AG10803 (cell line): Measurements from ENCODE around the gene REEP2.

Source experiments
- DNase-seq: peaks from one replicate; pipeline ENCODE4 v3.0.0; 2010; ENCODE audit warnings: low read depth
- H3K4me3 ChIP-seq: 2 replicates; pipeline ENCODE4 v1.5.1; 2011; ENCODE audit warnings: mild to moderate bottlenecking, low read length, control low read depth
- TF ChIP-seq, protein P1 (sequence below): conservative IDR thresholded peaks from 2 replicates; pipeline ENCODE4 v1.5.1; 2011; ENCODE audit warnings: mild to moderate bottlenecking, low read length, control low read depth, inconsistent platforms

The REEP2 gene

DNA sequence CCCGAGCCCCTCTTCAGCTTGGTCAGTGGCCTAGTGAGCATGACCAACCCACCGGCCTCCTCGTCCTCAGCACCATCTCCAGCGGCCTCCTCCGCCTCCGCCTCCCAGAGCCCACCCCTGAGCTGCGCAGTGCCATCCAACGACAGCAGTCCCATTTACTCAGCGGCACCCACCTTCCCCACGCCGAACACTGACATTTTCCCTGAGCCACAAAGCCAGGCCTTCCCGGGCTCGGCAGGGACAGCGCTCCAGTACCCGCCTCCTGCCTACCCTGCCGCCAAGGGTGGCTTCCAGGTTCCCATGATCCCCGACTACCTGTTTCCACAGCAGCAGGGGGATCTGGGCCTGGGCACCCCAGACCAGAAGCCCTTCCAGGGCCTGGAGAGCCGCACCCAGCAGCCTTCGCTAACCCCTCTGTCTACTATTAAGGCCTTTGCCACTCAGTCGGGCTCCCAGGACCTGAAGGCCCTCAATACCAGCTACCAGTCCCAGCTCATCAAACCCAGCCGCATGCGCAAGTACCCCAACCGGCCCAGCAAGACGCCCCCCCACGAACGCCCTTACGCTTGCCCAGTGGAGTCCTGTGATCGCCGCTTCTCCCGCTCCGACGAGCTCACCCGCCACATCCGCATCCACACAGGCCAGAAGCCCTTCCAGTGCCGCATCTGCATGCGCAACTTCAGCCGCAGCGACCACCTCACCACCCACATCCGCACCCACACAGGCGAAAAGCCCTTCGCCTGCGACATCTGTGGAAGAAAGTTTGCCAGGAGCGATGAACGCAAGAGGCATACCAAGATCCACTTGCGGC is 28.2 kb downstream of the REEP2 start:
- TF ChIP-seq, protein P1, sequence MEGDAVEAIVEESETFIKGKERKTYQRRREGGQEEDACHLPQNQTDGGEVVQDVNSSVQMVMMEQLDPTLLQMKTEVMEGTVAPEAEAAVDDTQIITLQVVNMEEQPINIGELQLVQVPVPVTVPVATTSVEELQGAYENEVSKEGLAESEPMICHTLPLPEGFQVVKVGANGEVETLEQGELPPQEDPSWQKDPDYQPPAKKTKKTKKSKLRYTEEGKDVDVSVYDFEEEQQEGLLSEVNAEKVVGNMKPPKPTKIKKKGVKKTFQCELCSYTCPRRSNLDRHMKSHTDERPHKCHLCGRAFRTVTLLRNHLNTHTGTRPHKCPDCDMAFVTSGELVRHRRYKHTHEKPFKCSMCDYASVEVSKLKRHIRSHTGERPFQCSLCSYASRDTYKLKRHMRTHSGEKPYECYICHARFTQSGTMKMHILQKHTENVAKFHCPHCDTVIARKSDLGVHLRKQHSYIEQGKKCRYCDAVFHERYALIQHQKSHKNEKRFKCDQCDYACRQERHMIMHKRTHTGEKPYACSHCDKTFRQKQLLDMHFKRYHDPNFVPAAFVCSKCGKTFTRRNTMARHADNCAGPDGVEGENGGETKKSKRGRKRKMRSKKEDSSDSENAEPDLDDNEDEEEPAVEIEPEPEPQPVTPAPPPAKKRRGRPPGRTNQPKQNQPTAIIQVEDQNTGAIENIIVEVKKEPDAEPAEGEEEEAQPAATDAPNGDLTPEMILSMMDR = no peak
- DNase-seq = peak; percentile 70
- peak overlapping the region; percentile 84 for H3K4me3 ChIP-seq

DNA sequence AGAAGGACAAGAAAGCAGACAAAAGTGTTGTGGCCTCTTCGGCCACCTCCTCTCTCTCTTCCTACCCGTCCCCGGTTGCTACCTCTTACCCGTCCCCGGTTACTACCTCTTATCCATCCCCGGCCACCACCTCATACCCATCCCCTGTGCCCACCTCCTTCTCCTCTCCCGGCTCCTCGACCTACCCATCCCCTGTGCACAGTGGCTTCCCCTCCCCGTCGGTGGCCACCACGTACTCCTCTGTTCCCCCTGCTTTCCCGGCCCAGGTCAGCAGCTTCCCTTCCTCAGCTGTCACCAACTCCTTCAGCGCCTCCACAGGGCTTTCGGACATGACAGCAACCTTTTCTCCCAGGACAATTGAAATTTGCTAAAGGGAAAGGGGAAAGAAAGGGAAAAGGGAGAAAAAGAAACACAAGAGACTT is 28.9 kb downstream of the REEP2 start:
- DNase-seq = peak; percentile 63
- H3K4me3 ChIP-seq = peak overlapping the region; percentile 84
- TF ChIP-seq, protein P1 = no peak

- peak; percentile 70 for DNase-seq
- TF ChIP-seq, protein P1 = no peak
- H3K4me3 ChIP-seq = peak overlapping the region; percentile 84; the same call in 1 of the 2 replicates
These were observed 29.5 kb downstream of the REEP2 start for GRCh38 chr5:138468133-138468965.

DNA sequence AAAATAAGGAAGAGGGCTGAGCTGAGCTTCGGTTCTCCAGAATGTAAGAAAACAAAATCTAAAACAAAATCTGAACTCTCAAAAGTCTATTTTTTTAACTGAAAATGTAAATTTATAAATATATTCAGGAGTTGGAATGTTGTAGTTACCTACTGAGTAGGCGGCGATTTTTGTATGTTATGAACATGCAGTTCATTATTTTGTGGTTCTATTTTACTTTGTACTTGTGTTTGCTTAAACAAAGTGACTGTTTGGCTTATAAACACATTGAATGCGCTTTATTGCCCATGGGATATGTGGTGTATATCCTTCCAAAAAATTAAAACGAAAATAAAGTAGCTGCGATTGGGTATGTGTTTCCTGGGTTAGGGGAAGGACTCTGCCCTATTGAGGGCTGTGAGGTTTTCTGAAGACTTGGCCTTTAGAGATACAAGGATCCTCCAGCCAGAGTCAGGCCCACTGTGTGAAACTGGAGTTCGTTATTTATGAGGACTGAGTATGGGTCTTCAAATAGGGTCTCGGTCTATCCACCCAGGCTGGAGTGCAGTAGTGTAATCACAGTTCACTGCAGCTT is 30.2 kb downstream of the REEP2 start:
- no peak overlapping the region for H3K4me3 ChIP-seq
- peak; percentile 74 for DNase-seq
- TF ChIP-seq, protein P1 = no peak

DNA sequence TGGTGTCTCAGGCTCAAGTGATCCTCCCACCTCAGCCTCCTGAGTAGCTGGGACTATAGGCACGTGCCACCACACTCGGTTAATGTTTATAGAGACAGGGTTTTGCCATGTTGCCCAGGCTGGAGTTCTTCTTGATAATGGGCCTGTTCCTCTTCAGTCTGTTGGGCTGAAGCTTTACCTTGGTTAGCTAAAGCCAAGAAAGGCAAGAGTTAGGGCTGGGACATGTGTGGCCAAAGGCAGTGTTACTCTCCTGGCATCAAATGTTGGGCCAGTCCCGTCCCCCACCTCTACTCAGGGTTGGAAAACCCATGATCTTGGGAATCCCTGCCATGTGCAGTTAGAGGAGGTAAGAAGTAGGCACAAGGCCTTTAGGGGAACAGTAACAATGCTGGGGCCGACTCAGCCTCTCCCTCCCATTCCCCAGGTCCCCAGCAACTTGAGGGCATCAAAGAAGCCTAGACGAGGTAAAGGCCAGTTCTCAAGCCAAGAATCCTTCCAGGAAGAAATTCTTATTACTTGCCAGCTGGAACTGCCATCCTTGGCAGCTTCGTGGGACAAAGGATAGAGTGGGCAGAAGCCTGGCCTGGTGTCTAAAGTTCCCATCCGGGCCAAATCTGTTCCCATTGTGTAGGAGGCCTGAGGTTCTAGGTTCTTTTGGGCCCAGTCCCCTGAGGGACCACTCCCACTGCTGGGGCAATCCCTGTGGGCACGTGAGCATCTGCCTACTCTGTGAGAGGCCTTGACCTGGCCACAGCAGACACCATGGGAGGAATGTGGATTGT is 30.9 kb downstream of the REEP2 start:
- TF ChIP-seq, protein P1 = no peak
- H3K4me3 ChIP-seq = no peak overlapping the region
- DNase-seq = peak; percentile 84

GRCh38 chr5:138470322-138471051 is 31.6 kb downstream of the REEP2 start:
- TF ChIP-seq, protein P1 = no peak
- no peak overlapping the region for H3K4me3 ChIP-seq
- no peak for DNase-seq
